Common myeloid progenitor, CD34-positive (primary cell): ENCODE results near the gene INTS6L.
A peak's percentile ranks its signal among the peaks of the same experiment; 100 is the strongest.

Experiments used
- CTCF ChIA-PET: fragments of 350-600 bp; sonication (Branson Sonifier 250); formaldehyde crosslinking; loops from one replicate; lab custom pipeline; 2021; ENCODE audit warnings: antibody characterized with exemption; lab: Charles Lee
- POLR2A ChIA-PET: fragments of 350-600 bp; sonication (Branson Sonifier 250); formaldehyde crosslinking; loops from one replicate; lab custom pipeline; 2021; ENCODE audit warnings: antibody characterized with exemption; lab: Charles Lee
- DNase-seq, 3 donors: peaks; one replicate each; pipeline versions ENCODE4 v3.0.0 to v3.0.0-alpha.2; 2013
- H3K27ac ChIP-seq, 2 experiments: 1 replicate in 1 of 2; 2 replicates in 1 of 2; pipeline ENCODE4 v1.7.0; 2013; ENCODE audit warnings: inconsistent platforms in 2 of 2, low read length in 2 of 2, mild to moderate bottlenecking in 2 of 2, low read depth in 1 of 2, moderate library complexity in 1 of 2; ENCODE audit not compliant: severe bottlenecking in 2 of 2, insufficient read depth in 1 of 2, poor library complexity in 1 of 2
- H3K27me3 ChIP-seq, 5 experiments: replicated peaks in 2 of 5; 1 replicate in 3 of 5; 2 replicates in 2 of 5; pipeline versions ENCODE4 v1.6.1 to v1.7.0; 2013; ENCODE audit warnings: low read length in 4 of 5, mild to moderate bottlenecking in 2 of 5, moderate library complexity in 2 of 5, inconsistent platforms in 1 of 5; ENCODE audit not compliant: insufficient read depth in 5 of 5, control insufficient read depth in 4 of 5
- H3K36me3 ChIP-seq, 4 experiments: 1 replicate in 2 of 4; 2 replicates in 2 of 4; pipeline versions ENCODE4 v1.6.1 to v1.7.0; 2013; ENCODE audit warnings: low read length in 3 of 4, control low read depth in 1 of 4, mild to moderate bottlenecking in 1 of 4; ENCODE audit not compliant: control insufficient read depth in 4 of 4, insufficient read depth in 4 of 4
- H3K4me1 ChIP-seq, 4 experiments: 1 replicate in 3 of 4; 2 replicates in 1 of 4; pipeline versions ENCODE4 v1.6.1 to v1.7.1; 2013; ENCODE audit warnings: low read length in 3 of 4, mild to moderate bottlenecking in 3 of 4, control low read depth in 1 of 4, inconsistent platforms in 1 of 4, moderate library complexity in 1 of 4; ENCODE audit not compliant: control insufficient read depth in 4 of 4, insufficient read depth in 4 of 4; ENCODE audit errors: control extremely low read depth in 1 of 4
- H3K4me3 ChIP-seq, 7 experiments: 1 replicate in 4 of 7; 2 replicates in 3 of 7; pipeline versions ENCODE4 v1.5.1 to v1.7.0; 2013; ENCODE audit warnings: mild to moderate bottlenecking in 7 of 7, low read length in 6 of 7, moderate library complexity in 6 of 7, inconsistent platforms in 2 of 7, low read depth in 2 of 7, control low read depth in 1 of 7; ENCODE audit not compliant: insufficient read depth in 4 of 7, control insufficient read depth in 1 of 7; ENCODE audit errors: extremely low read depth in 1 of 7
- H3K9me3 ChIP-seq, 5 experiments: 1 replicate in 4 of 5; 2 replicates in 1 of 5; pipeline versions ENCODE4 v1.6.1 to v1.7.1; 2013; ENCODE audit warnings: low read length in 4 of 5, mild to moderate bottlenecking in 2 of 5, inconsistent platforms in 1 of 5, low read depth in 1 of 5, moderate library complexity in 1 of 5; ENCODE audit not compliant: control insufficient read depth in 4 of 5, insufficient read depth in 2 of 5; ENCODE audit errors: control extremely low read depth in 1 of 5
- WGBS: methylation state at CpG from one replicate; pipeline ENCODE4 v1.1.5; 2013; ENCODE audit not compliant: insufficient coverage; 5-methylcytosine and 5-hydroxymethylcytosine counted together

Gene INTS6L

GRCh38 chrX:135535077-135535940 lies 14.8 kb downstream of the INTS6L start:
- ChIA-PET POLR2A (no interaction called here), CTCF (no interaction called here)
- H3K27me3 ChIP-seq = no peaks in the 10 kb centered on the region
- no peak for DNase-seq
- no peak overlapping the region for H3K27ac ChIP-seq
- H3K9me3 ChIP-seq = no peaks in the 10 kb centered on the region
- 71% methylated on average over 1 of the region's 1 CpG for WGBS
- H3K36me3 ChIP-seq = no peaks in the 10 kb centered on the region
- H3K4me3 ChIP-seq = no peak overlapping the region
- H3K4me1 ChIP-seq = peaks cover 0 to 7% (median 4%) of the 10 kb centered on the region in 4 experiments

- peaks cover 0 to 7% (median 4%) of the 10 kb centered on the region in 4 experiments for H3K4me1 ChIP-seq
- CTCF ChIA-PET = interaction anchor here (1.4 kb wide), 1 partner anchor 35 kb away, joined by 4 read pairs; no protein-coding TSS in a partner anchor
- H3K27me3 ChIP-seq = no peaks in the 10 kb centered on the region
- POLR2A ChIA-PET = interaction anchor here (0.6 kb wide), 1 partner anchor 24 kb away, joined by 3 read pairs; no protein-coding TSS in a partner anchor
- no peak overlapping the region for H3K27ac ChIP-seq
- H3K36me3 ChIP-seq = no peaks in the 10 kb centered on the region
- H3K9me3 ChIP-seq = no peaks in the 10 kb centered on the region
- no peak overlapping the region for H3K4me3 ChIP-seq
- no peak for DNase-seq
These were observed 16.4 kb downstream of the INTS6L start for GRCh38 chrX:135536877-135537276.

- H3K36me3 ChIP-seq = no peaks in the 10 kb centered on the region
- WGBS = no CpG with 5 or more reads among the region's 1 CpG
- no peaks in the 10 kb centered on the region for H3K9me3 ChIP-seq
- no peaks in the 10 kb centered on the region for H3K27me3 ChIP-seq
- POLR2A ChIA-PET = no interaction called here
- CTCF ChIA-PET = interaction anchor here (1.5 kb wide), 1 partner anchor 30 kb away, joined by 3 read pairs; no protein-coding TSS in a partner anchor
- no peak overlapping the region for H3K4me3 ChIP-seq
- peaks cover 0 to 10% (median 7%) of the 10 kb centered on the region in 4 experiments for H3K4me1 ChIP-seq
- no peak overlapping the region for H3K27ac ChIP-seq
- peak in 2 of 3 donors; percentile 26 to 55 for DNase-seq
These were observed 20.9 kb downstream of the INTS6L start for GRCh38 chrX:135541351-135541750.

- Histone ChIP-seq H3K4me3 (no peak overlapping the region), H3K27ac (no peak overlapping the region), H3K27me3 (no peaks in the 10 kb centered on the region), H3K36me3 (peaks cover 0 to 7% (median 3%) of the 10 kb centered on the region in 4 experiments), H3K4me1 (peaks cover 0 to 5% (median 3%) of the 10 kb centered on the region in 4 experiments), H3K9me3 (no peaks in the 10 kb centered on the region)
- ChIA-PET CTCF (interaction anchor here (1.0 to 1.3 kb wide), 2 partner anchors 9 to 58 kb away, joined by 3 read pairs; no protein-coding TSS in a partner anchor), POLR2A (no interaction called here)
- no peak for DNase-seq
- 63% methylated on average over 1 of the region's 1 CpG for WGBS
These were observed 22.7 kb downstream of the INTS6L start for GRCh38 chrX:135543172-135543571.

GRCh38 chrX:135543924-135544323 lies 23.5 kb downstream of the INTS6L start:
- ChIA-PET CTCF (interaction anchor here (1.0 kb wide), 2 partner anchors 27 to 59 kb away, joined by 3 read pairs; no protein-coding TSS in a partner anchor), POLR2A (no interaction called here)
- Histone ChIP-seq H3K4me1 (peaks cover 0 to 5% (median 3%) of the 10 kb centered on the region in 4 experiments), H3K27ac (no peak overlapping the region), H3K27me3 (no peaks in the 10 kb centered on the region), H3K9me3 (no peaks in the 10 kb centered on the region), H3K36me3 (peaks cover 0 to 7% (median 3%) of the 10 kb centered on the region in 4 experiments), H3K4me3 (no peak overlapping the region)
- 67% methylated on average over 1 of the region's 2 CpGs for WGBS
- peak; percentile 12 to 21 (median 18) for DNase-seq

GRCh38 chrX:135544338-135544948 lies 24.0 kb downstream of the INTS6L start:
- no peaks in the 10 kb centered on the region for H3K27me3 ChIP-seq
- CTCF ChIA-PET = interaction anchor here (0.7 to 1.5 kb wide), 3 partner anchors 19 to 28 kb away, joined by 3 read pairs; no protein-coding TSS in a partner anchor
- peaks cover 0 to 5% (median 3%) of the 10 kb centered on the region in 4 experiments for H3K4me1 ChIP-seq
- DNase-seq = no peak
- POLR2A ChIA-PET = interaction anchor here (0.8 kb wide), 1 partner anchor 22 kb away, joined by 3 read pairs; no protein-coding TSS in a partner anchor
- H3K36me3 ChIP-seq = peaks cover 0 to 7% (median 3%) of the 10 kb centered on the region in 4 experiments
- H3K27ac ChIP-seq = no peak overlapping the region
- 55% methylated on average over 5 of the region's 5 CpGs for WGBS
- H3K9me3 ChIP-seq = no peaks in the 10 kb centered on the region
- no peak overlapping the region for H3K4me3 ChIP-seq
